HG03064 (cell line): ENCODE measurements around the gene TRIM24.

Experiments
- ATAC-seq: cut with Tn5 transposase; IDR thresholded peaks from one replicate; pipeline ENCODE4 v1.9.1; 2021; ENCODE audit warnings: low read depth; ENCODE audit not compliant: unreplicated experiment

Gene TRIM24

DNA sequence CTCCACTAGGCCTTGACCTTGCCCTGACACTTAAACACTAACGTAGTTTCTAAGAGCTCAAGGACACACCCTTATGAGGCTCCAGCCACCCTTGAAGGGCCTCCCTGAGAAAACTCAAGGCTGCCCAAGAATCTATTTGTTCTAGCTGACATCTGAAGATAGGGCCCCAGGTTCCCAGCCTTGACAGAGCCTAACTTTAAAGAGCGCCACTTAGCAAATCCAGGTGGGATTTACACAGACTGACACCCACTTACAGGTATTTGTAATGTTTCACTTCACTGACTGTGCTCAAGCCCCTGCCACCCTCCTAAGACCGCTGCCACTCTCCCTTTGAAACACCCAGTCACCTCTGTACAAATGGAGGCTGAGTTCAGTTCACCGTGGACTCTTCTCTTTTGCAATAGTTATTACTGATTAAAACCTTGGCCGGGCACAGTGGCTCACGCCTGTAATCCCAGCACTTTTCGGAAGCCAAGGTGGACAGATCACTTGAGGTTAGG lies 150.7 kb downstream of the TRIM24 start:
- ATAC-seq = no peak

DNA sequence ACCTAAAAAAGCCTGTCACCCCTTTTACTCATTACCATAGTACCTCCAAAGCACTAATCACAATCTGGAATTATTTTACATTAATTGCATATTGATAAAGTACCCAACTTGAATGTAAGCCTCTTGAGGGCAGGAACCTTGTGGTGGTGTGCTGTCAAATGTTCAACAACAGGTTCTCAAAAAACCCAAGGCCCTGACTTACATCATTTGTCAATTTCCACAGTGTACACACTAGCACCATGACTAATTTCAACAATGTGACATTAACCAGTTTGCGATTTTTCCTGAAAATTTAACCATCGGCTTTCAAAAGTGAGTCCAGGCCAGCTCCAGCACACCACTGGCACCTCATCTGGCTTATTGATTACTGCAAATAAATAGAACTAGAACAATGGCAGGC lies 153.6 kb downstream of the TRIM24 start:
- ATAC-seq = no peak

DNA sequence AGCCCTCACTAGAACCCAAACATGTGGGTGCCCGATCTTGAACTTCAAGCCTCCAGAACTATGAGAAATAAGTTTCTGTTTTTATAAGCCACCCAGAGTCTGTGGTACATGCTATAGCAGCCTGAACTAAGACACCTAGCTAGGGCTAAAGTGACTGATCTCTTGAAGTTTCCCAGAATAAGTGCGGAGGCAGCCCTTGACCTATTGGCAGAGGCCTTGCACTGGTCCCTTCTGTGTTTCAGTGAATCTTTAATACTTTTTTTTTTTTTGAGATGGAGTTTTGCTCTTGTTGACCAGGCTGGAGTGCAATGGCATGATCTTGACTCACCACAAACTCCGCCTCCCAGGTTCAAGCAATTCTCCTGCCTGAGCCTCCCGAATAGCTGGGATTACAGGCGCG lies 156.0 kb downstream of the TRIM24 start:
- no peak for ATAC-seq

- no peak for ATAC-seq
Measured at GRCh38 chr7:138618506-138618905, 158.4 kb downstream of the TRIM24 start.

DNA sequence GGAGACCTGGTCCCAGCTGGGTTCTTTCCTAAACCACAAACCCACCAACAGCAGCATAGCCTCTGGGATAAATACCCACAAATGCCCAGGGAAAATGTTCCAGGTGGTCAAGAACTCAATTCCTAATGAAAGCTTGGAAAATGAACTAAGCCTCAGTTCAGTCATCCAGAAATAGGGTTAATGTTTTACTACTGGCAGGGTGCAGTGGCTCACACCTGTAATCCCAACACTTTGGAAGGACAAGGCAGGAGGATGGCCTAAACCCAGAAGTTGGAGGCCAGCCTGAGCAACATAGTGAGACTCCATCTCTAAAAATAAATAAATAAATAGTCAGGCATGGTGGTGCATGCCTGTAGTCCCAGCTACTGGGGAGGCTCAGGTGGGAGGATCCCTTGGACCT lies 158.9 kb downstream of the TRIM24 start:
- ATAC-seq = no peak

- no peak for ATAC-seq
Measured at GRCh38 chr7:138622841-138623240, 162.8 kb downstream of the TRIM24 start.

GRCh38 chr7:138625084-138625848 lies 165.2 kb downstream of the TRIM24 start:
- ATAC-seq = no peak

- ATAC-seq = no peak
Measured at GRCh38 chr7:138625849-138626230, 165.8 kb downstream of the TRIM24 start.

- ATAC-seq = no peak
Measured at GRCh38 chr7:138626846-138627245, 166.8 kb downstream of the TRIM24 start.

DNA sequence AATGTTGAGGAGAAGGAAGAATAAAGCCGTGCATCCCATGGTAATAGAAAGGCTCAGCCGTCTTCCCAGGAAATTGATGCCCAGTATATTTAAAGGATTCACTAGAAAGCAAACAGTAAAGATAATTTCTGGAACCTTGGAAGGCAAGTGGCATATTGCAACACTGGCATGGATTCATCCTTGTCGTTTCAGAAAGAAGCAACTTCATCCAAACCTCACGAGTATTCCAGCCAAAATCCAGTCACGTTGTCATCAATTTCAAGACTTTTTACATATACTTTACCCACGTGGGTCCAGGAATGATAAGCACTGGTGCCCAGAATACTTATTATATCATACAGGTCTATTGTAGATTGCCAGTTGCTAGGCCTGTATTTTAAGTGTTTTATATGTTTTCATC lies 167.3 kb downstream of the TRIM24 start:
- no peak for ATAC-seq

DNA sequence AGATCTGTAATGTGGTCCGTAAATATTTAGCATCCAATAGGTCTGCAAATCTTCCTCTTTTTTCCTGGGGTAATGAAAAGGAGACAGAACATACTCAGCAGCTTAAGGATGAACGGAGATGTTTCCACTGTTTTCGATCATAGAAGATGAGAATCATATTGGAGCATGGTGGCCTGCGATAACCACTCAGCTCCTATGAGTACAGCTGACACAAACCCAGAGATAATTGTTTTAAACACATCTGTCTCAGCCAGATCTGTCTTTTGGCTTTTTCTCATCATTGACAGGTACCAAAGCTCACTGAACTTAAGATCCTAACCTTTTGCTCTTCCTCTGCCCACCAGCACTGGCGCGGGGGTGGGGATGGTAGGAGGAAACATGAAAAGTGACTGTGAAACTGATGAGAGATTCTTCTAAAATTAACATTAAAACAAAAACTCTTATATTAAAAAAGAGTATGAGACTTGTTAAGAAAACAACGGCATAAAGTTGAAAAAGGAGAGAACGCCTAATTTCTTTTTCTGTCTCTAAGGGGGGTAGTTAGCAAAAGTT lies 170.1 kb downstream of the TRIM24 start:
- ATAC-seq = no peak

- ATAC-seq = no peak
Measured at GRCh38 chr7:138632384-138632783, 172.3 kb downstream of the TRIM24 start.

GRCh38 chr7:138632826-138633602 lies 173.0 kb downstream of the TRIM24 start:
- no peak for ATAC-seq
